Measurements from ENCODE around the gene SULF2.

Gene SULF2

GRCh38 chr20:47751449-47751848 lies 33.8 kb downstream of the SULF2 start:
- no peaks in the 10 kb centered on the region for H3K4me1 ChIP-seq
- H3K27me3 ChIP-seq (ENCODE audit: control insufficient read depth, insufficient read depth, low read length) = no peaks in the 10 kb centered on the region
- H3K27ac ChIP-seq = no peak overlapping the region
- no peak overlapping the region for H2AFZ ChIP-seq
- H3K9ac ChIP-seq = no peak overlapping the region
- TF ChIP-seq CTCF (IDR thresholded peaks at IDR 0.05) = no peak
- no peaks in the 10 kb centered on the region for H3K9me3 ChIP-seq (ENCODE audit: control insufficient read depth, low read length)
- no peak overlapping the region for H3K4me3 ChIP-seq (ENCODE audit: low read depth, low read length)
- H3K36me3 ChIP-seq (ENCODE audit: control insufficient read depth, insufficient read depth, low read length) = no peaks in the 10 kb centered on the region
- H3K4me2 ChIP-seq (ENCODE audit: low read length) = no peak overlapping the region
- no peaks in the 10 kb centered on the region for H3K79me2 ChIP-seq

GRCh38 chr20:47749339-47749738 lies 35.9 kb downstream of the SULF2 start:
- Histone ChIP-seq H3K4me3 (ENCODE audit: low read depth, low read length) (no peak overlapping the region), H3K27me3 (ENCODE audit: control insufficient read depth, insufficient read depth, low read length) (no peaks in the 10 kb centered on the region), H3K27ac (peak overlapping the region; percentile 32), H3K9ac (no peak overlapping the region), H3K36me3 (ENCODE audit: control insufficient read depth, insufficient read depth, low read length) (no peaks in the 10 kb centered on the region), H3K9me3 (ENCODE audit: control insufficient read depth, low read length) (no peaks in the 10 kb centered on the region), H2AFZ (no peak overlapping the region), H3K4me2 (ENCODE audit: low read length) (no peak overlapping the region), H3K79me2 (no peaks in the 10 kb centered on the region), H3K4me1 (no peaks in the 10 kb centered on the region)
- TF ChIP-seq CTCF (IDR thresholded peaks at IDR 0.05) = no peak

GRCh38 chr20:47748823-47749222 lies 36.5 kb downstream of the SULF2 start:
- H3K79me2 ChIP-seq = no peaks in the 10 kb centered on the region
- no peaks in the 10 kb centered on the region for H3K9me3 ChIP-seq (ENCODE audit: control insufficient read depth, low read length)
- H3K36me3 ChIP-seq (ENCODE audit: control insufficient read depth, insufficient read depth, low read length) = no peaks in the 10 kb centered on the region
- no peak overlapping the region for H3K4me2 ChIP-seq (ENCODE audit: low read length)
- H3K27me3 ChIP-seq (ENCODE audit: control insufficient read depth, insufficient read depth, low read length) = no peaks in the 10 kb centered on the region
- no peak overlapping the region for H3K4me3 ChIP-seq (ENCODE audit: low read depth, low read length)
- H3K4me1 ChIP-seq = no peaks in the 10 kb centered on the region
- no peak overlapping the region for H2AFZ ChIP-seq
- H3K27ac ChIP-seq = peak overlapping the region; percentile 32
- H3K9ac ChIP-seq = no peak overlapping the region
- no peak for TF ChIP-seq CTCF (IDR thresholded peaks at IDR 0.05)

GRCh38 chr20:47748069-47748468 lies 37.2 kb downstream of the SULF2 start:
- Histone ChIP-seq H3K79me2 (no peaks in the 10 kb centered on the region), H3K27ac (no peak overlapping the region), H3K27me3 (ENCODE audit: control insufficient read depth, insufficient read depth, low read length) (no peaks in the 10 kb centered on the region), H2AFZ (no peak overlapping the region), H3K4me1 (no peaks in the 10 kb centered on the region), H3K4me2 (ENCODE audit: low read length) (no peak overlapping the region), H3K9me3 (ENCODE audit: control insufficient read depth, low read length) (no peaks in the 10 kb centered on the region), H3K4me3 (ENCODE audit: low read depth, low read length) (no peak overlapping the region), H3K36me3 (ENCODE audit: control insufficient read depth, insufficient read depth, low read length) (no peaks in the 10 kb centered on the region), H3K9ac (no peak overlapping the region)
- TF ChIP-seq CTCF (IDR thresholded peaks at IDR 0.05) = no peak

- H3K9ac ChIP-seq = no peak overlapping the region
- H3K4me3 ChIP-seq (ENCODE audit: low read depth, low read length) = no peak overlapping the region
- H3K4me1 ChIP-seq = no peaks in the 10 kb centered on the region
- no peak for TF ChIP-seq CTCF (IDR thresholded peaks at IDR 0.05)
- H3K27ac ChIP-seq = no peak overlapping the region
- H3K79me2 ChIP-seq = no peaks in the 10 kb centered on the region
- no peaks in the 10 kb centered on the region for H3K27me3 ChIP-seq (ENCODE audit: control insufficient read depth, insufficient read depth, low read length)
- H3K36me3 ChIP-seq (ENCODE audit: control insufficient read depth, insufficient read depth, low read length) = no peaks in the 10 kb centered on the region
- no peak overlapping the region for H2AFZ ChIP-seq
- no peak overlapping the region for H3K4me2 ChIP-seq (ENCODE audit: low read length)
- H3K9me3 ChIP-seq (ENCODE audit: control insufficient read depth, low read length) = no peaks in the 10 kb centered on the region
Observed at GRCh38 chr20:47747669-47748031, 37.6 kb downstream of the SULF2 start.

Data from parathyroid adenoma (tissue), 2 donors.